HG03135 (cell line): Measurements from ENCODE around the gene FGD1.

Source experiments
- ATAC-seq: cut with Tn5 transposase; IDR thresholded peaks from one replicate; pipeline ENCODE4 v1.9.1; 2021; ENCODE audit warnings: mild to moderate bottlenecking, moderate library complexity; ENCODE audit not compliant: unreplicated experiment

The FGD1 gene

GRCh38 chrX:54411732-54412131 lies 84.3 kb downstream of the FGD1 start:
- no peak for ATAC-seq

GRCh38 chrX:54407266-54407665 lies 88.8 kb downstream of the FGD1 start:
- no peak for ATAC-seq

GRCh38 chrX:54397113-54397512 lies 98.9 kb downstream of the FGD1 start:
- no peak for ATAC-seq
